ENCODE data around the gene SCFD2. TPM values are rescaled to one million over a fixed set of nuclear protein-coding genes. Genes with fewer than 3 reads are reported as not detected.

Gene SCFD2
- total RNA-seq, 2 donors from 2014 or later = 20.3 to 27.4 TPM

- Histone ChIP-seq H3K9me3 (no peaks in the 10 kb centered on the region), H3K27me3 (replicated peaks; ENCODE audit: insufficient read depth) (no peaks in the 10 kb centered on the region), H3K27ac (peak overlapping the region; percentile 71 to 86), H3K36me3 (peaks cover 3% of the 10 kb centered on the region), H3K4me1 (ENCODE audit: control insufficient read depth in 1 of 2, low read depth in 2 of 2) (peaks cover 14 to 50% of the 10 kb centered on the region in 2 donors), H3K4me3 (peak overlapping the region; percentile 93)
- no peak for TF ChIP-seq CTCF (IDR thresholded peaks at IDR 0.05)
- DNase-seq (ENCODE audit: low spot score) = no peak
- no peak for ATAC-seq (ENCODE audit: insufficient number of reproducible peaks, low FRiP score, low read depth)
Measured at GRCh38 chr4:52863324-52863723, 502.5 kb downstream of the SCFD2 start.

GRCh38 chr4:52862639-52863161 is 503.2 kb downstream of the SCFD2 start:
- H3K27me3 ChIP-seq (replicated peaks; ENCODE audit: insufficient read depth) = no peaks in the 10 kb centered on the region
- DNase-seq (ENCODE audit: low spot score) (no peak), ATAC-seq (ENCODE audit: insufficient number of reproducible peaks, low FRiP score, low read depth) (no peak)
- H3K4me3 ChIP-seq = peak overlapping the region; percentile 93
- H3K27ac ChIP-seq = peak overlapping the region; percentile 71 to 86
- no peaks in the 10 kb centered on the region for H3K9me3 ChIP-seq
- H3K36me3 ChIP-seq = peaks cover 3% of the 10 kb centered on the region
- peaks cover 14 to 44% of the 10 kb centered on the region in 2 donors for H3K4me1 ChIP-seq (ENCODE audit: control insufficient read depth in 1 of 2, low read depth in 2 of 2)
- no peak for TF ChIP-seq CTCF (IDR thresholded peaks at IDR 0.05)

- peak; percentile 44 for TF ChIP-seq CTCF (IDR thresholded peaks at IDR 0.05)
- Histone ChIP-seq H3K4me1 (ENCODE audit: control insufficient read depth in 1 of 2, low read depth in 2 of 2) (peaks cover 14 to 39% of the 10 kb centered on the region in 2 donors), H3K27ac (peak within 1 kb of the TSS; percentile 71 to 86), H3K9me3 (no peaks in the 10 kb centered on the region), H3K27me3 (replicated peaks; ENCODE audit: insufficient read depth) (no peaks in the 10 kb centered on the region), H3K4me3 (peak within 1 kb of the TSS; percentile 93), H3K36me3 (peaks cover 3% of the 10 kb centered on the region)
- peak; percentile 97 for ATAC-seq (ENCODE audit: insufficient number of reproducible peaks, low FRiP score, low read depth)
- peak; percentile 36 for DNase-seq (ENCODE audit: low spot score)
Measured at GRCh38 chr4:52861879-52862616, 503.8 kb downstream of the SCFD2 start, which contains the start of gene RASL11B. Gene RASL11B, plus strand, starts transcription at chr4:52862317. Its CDS starts 191 bp downstream, at chr4:52862508.

- no peak for DNase-seq (ENCODE audit: low spot score)
- TF ChIP-seq CTCF (IDR thresholded peaks at IDR 0.05) = no peak
- no peaks in the 10 kb centered on the region for H3K9me3 ChIP-seq
- H3K4me1 ChIP-seq (ENCODE audit: control insufficient read depth in 1 of 2, low read depth in 2 of 2) = peaks cover 14 to 34% of the 10 kb centered on the region in 2 donors
- no peaks in the 10 kb centered on the region for H3K27me3 ChIP-seq (replicated peaks; ENCODE audit: insufficient read depth)
- ATAC-seq (ENCODE audit: insufficient number of reproducible peaks, low FRiP score, low read depth) = no peak
- peak overlapping the region; percentile 93 for H3K4me3 ChIP-seq
- H3K36me3 ChIP-seq = peaks cover 3% of the 10 kb centered on the region
- peak overlapping the region; percentile 71 to 86 for H3K27ac ChIP-seq
Measured at GRCh38 chr4:52861171-52861823, 504.6 kb downstream of the SCFD2 start.

GRCh38 chr4:52860361-52860760 is 505.5 kb downstream of the SCFD2 start:
- TF ChIP-seq CTCF (IDR thresholded peaks at IDR 0.05) = no peak
- H3K27ac ChIP-seq = no peak overlapping the region
- no peaks in the 10 kb centered on the region for H3K36me3 ChIP-seq
- H3K9me3 ChIP-seq = no peaks in the 10 kb centered on the region
- no peaks in the 10 kb centered on the region for H3K27me3 ChIP-seq (replicated peaks; ENCODE audit: insufficient read depth)
- H3K4me1 ChIP-seq (ENCODE audit: control insufficient read depth in 1 of 2, low read depth in 2 of 2) = peaks cover 9 to 24% of the 10 kb centered on the region in 2 donors
- ATAC-seq (ENCODE audit: insufficient number of reproducible peaks, low FRiP score, low read depth) (no peak), DNase-seq (ENCODE audit: low spot score) (no peak)
- H3K4me3 ChIP-seq = no peak overlapping the region
